GM23338 (cell line): ENCODE measurements around the gene TRIM27.
"Not testable (repeated sequence)": the region's sequence is repeated elsewhere in the genome, so short reads cannot be mapped to it uniquely, and the experiment has no call there.

Source experiments
- CTCF ChIP-seq, 2 experiments: fragments of 200-600 bp in 1 of 2; sonication (generic) in 1 of 2; conservative IDR thresholded peaks; 2 replicates each; pipeline versions ENCODE4 v1.5.1 to v1.6.1; 2016 to 2017; ENCODE audit warnings: antibody characterized with exemption in 2 of 2, low read depth in 2 of 2, mild to moderate bottlenecking in 2 of 2, moderate library complexity in 1 of 2
- POLR2AphosphoS5 ChIP-seq: IDR thresholded peaks from 2 replicates; pipeline ENCODE4 v1.6.1; 2016; ENCODE audit warnings: antibody characterized with exemption, low read depth

- 0 out of 4 replicates have a peak, but pooled peaks of 1 of the 2 experiments have one; percentile 24 for TF ChIP-seq CTCF (conservative IDR thresholded peaks at IDR 0.05; ENCODE audit: low read depth in 2 of 2)
- not testable (repeated sequence) for TF ChIP-seq POLR2AphosphoS5
These were observed 51.5 kb downstream of the TRIM27 start for GRCh38 chr6:28872157-28872817.
